ENCODE measurements around the gene BABAM2. TPM values are rescaled to one million over a fixed set of nuclear protein-coding genes. Genes with fewer than 3 reads are reported as not detected.

Gene BABAM2
- total and polyA plus RNA-seq, 10 of the 15 experiments (the other 5 are each of a cell fraction or from before 2014, with no cell fraction given): 30.7 to 59.9 (median 44.5) TPM

DNA sequence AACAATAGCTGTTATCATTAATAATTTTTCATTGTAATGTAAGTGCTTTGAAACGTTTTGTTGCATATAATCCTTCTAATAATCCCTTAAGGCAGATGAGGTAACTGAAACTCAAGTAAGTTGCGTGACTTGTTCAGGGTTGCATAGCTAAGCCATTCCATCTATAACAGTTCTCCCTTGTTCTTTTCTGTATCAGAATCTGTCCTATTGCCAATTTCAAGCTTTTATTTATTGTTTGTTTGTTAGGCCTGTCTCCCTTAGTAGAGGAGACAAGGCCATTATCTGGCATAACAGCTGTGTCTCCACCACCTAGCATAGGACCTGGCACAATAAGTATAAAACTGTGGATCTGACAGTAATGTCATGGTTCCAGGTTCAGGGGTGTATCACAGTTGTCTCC, 19.4 kb downstream of the BABAM2 start:
- SMC1A ChIA-PET (ENCODE audit: uncharacterized antibody, unreplicated experiment): interaction anchor here (0.8 to 1.0 kb wide), 2 partner anchors 10 to 13 kb away, joined by 3 read pairs; no protein-coding TSS in a partner anchor
- Histone ChIP-seq H4K20me1 (ENCODE audit: control insufficient read depth, insufficient read depth) (no peaks in the 10 kb centered on the region; the same call in 1 of the 2 replicates), H3K4me2 (ENCODE audit: control insufficient read depth, insufficient read depth) (no peak overlapping the region), H3K9me3 (replicated peaks; ENCODE audit: control insufficient read depth, insufficient read depth, low read length) (no peaks in the 10 kb centered on the region), H3K27ac (ENCODE audit: control insufficient read depth, insufficient read depth) (no peak overlapping the region), H3K36me3 (ENCODE audit: control insufficient read depth in 2 of 2, insufficient read depth in 2 of 2, low read length in 1 of 2) (no peaks in the 10 kb centered on the region), H3K4me3 (no peak overlapping the region), H3K4me1 (ENCODE audit: control insufficient read depth, insufficient read depth, low read length) (no peaks in the 10 kb centered on the region), H3K9ac (ENCODE audit: control insufficient read depth, insufficient read depth, low read length) (no peak overlapping the region), H3K79me2 (ENCODE audit: control insufficient read depth, insufficient read depth, low read length) (no peaks in the 10 kb centered on the region), H3K27me3 (replicated peaks in 1 of 2; ENCODE audit: control insufficient read depth in 2 of 2, insufficient read depth in 2 of 2, low read length in 1 of 2) (no peaks in the 10 kb centered on the region), H2AFZ (ENCODE audit: control insufficient read depth, low read depth, low read length) (no peak overlapping the region)
- ATAC-seq (no peak), DNase-seq (ENCODE audit: low read depth, low spot score) (no peak), FAIRE-seq (no peak)
- POLR2A ChIA-PET: no interaction called here
- intact Hi-C loops (cut with micrococcal nuclease; ENCODE audit: unreplicated experiment): no loop called here
- in situ Hi-C loops (cut with MboI): no loop called here
- RAD21 ChIA-PET (ENCODE audit: unreplicated experiment): no interaction called here
- CTCF ChIA-PET: no interaction called here
- WGBS (ENCODE audit: insufficient coverage, insufficient replicate concordance, low lambda C conversion rate, missing lambda C conversion rate): 52% methylated on average over 2 of the region's 2 CpGs
- no TSS peak for BruUV-seq (replicated peaks)
- TF ChIP-seq EGR1 (IDR thresholded peaks at IDR 0.05; ENCODE audit: borderline replicate concordance in 1 of 2, low read depth in 2 of 2, low read length in 2 of 2): no peak
- no peak for TF ChIP-seq SMAD5 (IDR thresholded peaks at IDR 0.05; ENCODE audit: low read depth)
- no peak for TF ChIP-seq CHD1 (IDR thresholded peaks at IDR 0.05; ENCODE audit: low read depth, low read length)
- TF ChIP-seq SREBF2 (IDR thresholded peaks at IDR 0.05; ENCODE audit: low read length): no peak
- no peak for TF ChIP-seq BCL11A (IDR thresholded peaks at IDR 0.05; ENCODE audit: low read depth, low read length)
- no peak for TF ChIP-seq SRF (IDR thresholded peaks at IDR 0.05; ENCODE audit: low read depth in 2 of 2, low read length in 2 of 2)
- no peak for TF ChIP-seq HCFC1 (IDR thresholded peaks at IDR 0.05; ENCODE audit: low read length)
- TF ChIP-seq BCLAF1 (IDR thresholded peaks at IDR 0.05): no peak
- TF ChIP-seq, protein P1, sequence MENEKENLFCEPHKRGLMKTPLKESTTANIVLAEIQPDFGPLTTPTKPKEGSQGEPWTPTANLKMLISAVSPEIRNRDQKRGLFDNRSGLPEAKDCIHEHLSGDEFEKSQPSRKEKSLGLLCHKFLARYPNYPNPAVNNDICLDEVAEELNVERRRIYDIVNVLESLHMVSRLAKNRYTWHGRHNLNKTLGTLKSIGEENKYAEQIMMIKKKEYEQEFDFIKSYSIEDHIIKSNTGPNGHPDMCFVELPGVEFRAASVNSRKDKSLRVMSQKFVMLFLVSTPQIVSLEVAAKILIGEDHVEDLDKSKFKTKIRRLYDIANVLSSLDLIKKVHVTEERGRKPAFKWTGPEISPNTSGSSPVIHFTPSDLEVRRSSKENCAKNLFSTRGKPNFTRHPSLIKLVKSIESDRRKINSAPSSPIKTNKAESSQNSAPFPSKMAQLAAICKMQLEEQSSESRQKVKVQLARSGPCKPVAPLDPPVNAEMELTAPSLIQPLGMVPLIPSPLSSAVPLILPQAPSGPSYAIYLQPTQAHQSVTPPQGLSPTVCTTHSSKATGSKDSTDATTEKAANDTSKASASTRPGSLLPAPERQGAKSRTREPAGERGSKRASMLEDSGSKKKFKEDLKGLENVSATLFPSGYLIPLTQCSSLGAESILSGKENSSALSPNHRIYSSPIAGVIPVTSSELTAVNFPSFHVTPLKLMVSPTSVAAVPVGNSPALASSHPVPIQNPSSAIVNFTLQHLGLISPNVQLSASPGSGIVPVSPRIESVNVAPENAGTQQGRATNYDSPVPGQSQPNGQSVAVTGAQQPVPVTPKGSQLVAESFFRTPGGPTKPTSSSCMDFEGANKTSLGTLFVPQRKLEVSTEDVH (IDR thresholded peaks at IDR 0.05; ENCODE audit: low read depth, partially characterized antibody): no peak
- TF ChIP-seq POU2F2 (IDR thresholded peaks at IDR 0.05; ENCODE audit: borderline replicate concordance, low read depth, low read length): no peak
- no peak for TF ChIP-seq RELB (IDR thresholded peaks at IDR 0.05; ENCODE audit: low read depth)
- TF ChIP-seq TCF12 (IDR thresholded peaks at IDR 0.05; ENCODE audit: low read depth, low read length): no peak
- TF ChIP-seq, protein P2, sequence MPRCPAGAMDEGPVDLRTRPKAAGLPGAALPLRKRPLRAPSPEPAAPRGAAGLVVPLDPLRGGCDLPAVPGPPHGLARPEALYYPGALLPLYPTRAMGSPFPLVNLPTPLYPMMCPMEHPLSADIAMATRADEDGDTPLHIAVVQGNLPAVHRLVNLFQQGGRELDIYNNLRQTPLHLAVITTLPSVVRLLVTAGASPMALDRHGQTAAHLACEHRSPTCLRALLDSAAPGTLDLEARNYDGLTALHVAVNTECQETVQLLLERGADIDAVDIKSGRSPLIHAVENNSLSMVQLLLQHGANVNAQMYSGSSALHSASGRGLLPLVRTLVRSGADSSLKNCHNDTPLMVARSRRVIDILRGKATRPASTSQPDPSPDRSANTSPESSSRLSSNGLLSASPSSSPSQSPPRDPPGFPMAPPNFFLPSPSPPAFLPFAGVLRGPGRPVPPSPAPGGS (IDR thresholded peaks at IDR 0.05; ENCODE audit: borderline replicate concordance, insufficient read depth, low read depth, low read length, poor library complexity, severe bottlenecking): no peak
- no peak for TF ChIP-seq FOXK2 (IDR thresholded peaks at IDR 0.05)
- TF ChIP-seq HDAC2 (IDR thresholded peaks at IDR 0.05): no peak
- no peak for TF ChIP-seq RB1 (IDR thresholded peaks at IDR 0.05; ENCODE audit: borderline replicate concordance)
- TF ChIP-seq TAF1 (IDR thresholded peaks at IDR 0.05; ENCODE audit: borderline replicate concordance, low read depth, low read length): no peak
- TF ChIP-seq RAD51 (IDR thresholded peaks at IDR 0.05): no peak
